OCI-LY1 (cell line): ENCODE data around the gene PXDN.

Experiments used
- H2AFZ ChIP-seq: fragments of 200-600 bp; sonication (generic), shearing (Covaris generic); 2 replicates; pipeline ENCODE4 v1.6.0; 2014; ENCODE audit warnings: antibody characterized with exemption, mild to moderate bottlenecking, low read length
- H3F3A ChIP-seq: fragments of 200-600 bp; sonication (generic), shearing (Covaris generic); 2 replicates; pipeline ENCODE4 v1.6.0; 2014; ENCODE audit warnings: mild to moderate bottlenecking, antibody characterized with exemption, low read length, moderate library complexity; ENCODE audit not compliant: insufficient read depth
- H3K27ac ChIP-seq: fragments of 200-600 bp; sonication (generic); 2 replicates; pipeline ENCODE4 v1.5.1; 2014; ENCODE audit warnings: low read length, mixed run types, mild to moderate bottlenecking, low read depth; ENCODE audit not compliant: poor library complexity, severe bottlenecking
- H3K27me3 ChIP-seq: fragments of 200-600 bp; sonication (generic); 2 replicates; pipeline ENCODE4 v1.6.0; 2014; ENCODE audit warnings: antibody characterized with exemption, mild to moderate bottlenecking, low read length, moderate library complexity; ENCODE audit not compliant: insufficient read depth
- H3K36me3 ChIP-seq: fragments of 200-600 bp; sonication (generic); 2 replicates; pipeline ENCODE4 v1.6.1; 2014; ENCODE audit warnings: mild to moderate bottlenecking, antibody characterized with exemption, low read length, moderate library complexity, mixed read lengths; ENCODE audit not compliant: insufficient read depth
- H3K4me1 ChIP-seq: fragments of 200-600 bp; sonication (generic); 2 replicates; pipeline ENCODE4 v1.5.1; 2014; ENCODE audit warnings: mild to moderate bottlenecking, low read length, moderate library complexity; ENCODE audit not compliant: insufficient read depth, severe bottlenecking
- H3K4me2 ChIP-seq: fragments of 200-600 bp; sonication (generic), shearing (Covaris generic); 2 replicates; pipeline ENCODE4 v1.6.1; 2014; ENCODE audit warnings: low read length
- H3K4me3 ChIP-seq: fragments of 200-600 bp; sonication (generic); 2 replicates; pipeline ENCODE4 v1.5.1; 2014; ENCODE audit warnings: low read length, low read depth, mild to moderate bottlenecking, mixed read lengths; ENCODE audit not compliant: poor library complexity, severe bottlenecking
- H3K79me2 ChIP-seq: fragments of 200-600 bp; shearing (Covaris generic); 2 replicates; pipeline ENCODE4 v1.6.1; 2016; ENCODE audit warnings: mixed run types, low read length, mixed read lengths; ENCODE audit not compliant: insufficient read depth
- H3K9ac ChIP-seq: fragments of 200-600 bp; sonication (generic), shearing (Covaris generic); 2 replicates; pipeline ENCODE4 v1.6.1; 2014; ENCODE audit warnings: mild to moderate bottlenecking, low read length, mixed read lengths
- H3K9me2 ChIP-seq: fragments of 200-600 bp; sonication (generic), shearing (Covaris generic); 2 replicates; pipeline ENCODE4 v1.6.1; 2014; ENCODE audit warnings: low read depth, mild to moderate bottlenecking, low read length, mixed read lengths
- H3K9me3 ChIP-seq: fragments of 200-600 bp; shearing (Covaris generic); 2 replicates; pipeline ENCODE4 v1.6.1; 2014; ENCODE audit warnings: low read length, mixed read lengths
- H4K20me1 ChIP-seq: fragments of 200-600 bp; sonication (generic), shearing (Covaris generic); 2 replicates; pipeline ENCODE4 v1.6.0; 2016; ENCODE audit warnings: mild to moderate bottlenecking, low read length; ENCODE audit not compliant: insufficient read depth
- EZH2 ChIP-seq: fragments of 200-600 bp; sonication (generic), shearing (Covaris generic); IDR thresholded peaks from 2 replicates; pipeline ENCODE4 v1.8.0; 2017; ENCODE audit warnings: borderline replicate concordance, mixed run types, mild to moderate bottlenecking, antibody characterized with exemption, low read length, moderate library complexity, mixed read lengths
- TF ChIP-seq, protein P1 (sequence below): fragments of 200-600 bp; sonication (generic), shearing (Covaris generic); IDR thresholded peaks from 2 replicates; pipeline ENCODE4 v1.5.1; 2017; ENCODE audit warnings: mild to moderate bottlenecking, antibody characterized with exemption, low read length, moderate library complexity, mixed read lengths

PXDN gene

DNA sequence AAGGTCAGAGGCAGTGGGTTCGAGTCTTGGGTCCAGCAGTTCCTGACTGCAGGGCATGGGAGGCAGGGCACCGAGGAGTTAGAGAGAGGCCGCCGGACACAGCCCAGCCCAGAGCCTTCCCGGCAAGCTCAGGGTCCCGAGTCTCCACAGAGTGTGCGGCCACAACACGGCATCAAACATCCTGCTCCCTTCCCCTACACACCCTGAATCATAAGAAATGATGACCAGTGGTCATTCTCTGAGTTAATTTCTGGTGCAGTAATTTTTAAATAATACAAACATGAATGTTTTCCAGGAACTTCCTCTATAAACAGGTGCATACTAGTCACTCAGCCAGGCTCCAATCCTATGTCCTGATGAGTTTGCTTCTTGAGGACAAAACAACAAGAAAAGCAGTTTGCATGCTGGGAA is 118.0 kb downstream of the PXDN start:
- Histone ChIP-seq H3K9me2 (no peaks in the 10 kb centered on the region), H3K4me2 (no peak overlapping the region), H3K79me2 (no peaks in the 10 kb centered on the region), H3F3A (no peaks in the 10 kb centered on the region), H3K27me3 (no peaks in the 10 kb centered on the region), H4K20me1 (no peaks in the 10 kb centered on the region), H3K9me3 (no peaks in the 10 kb centered on the region), H3K4me3 (no peak overlapping the region), H3K36me3 (no peaks in the 10 kb centered on the region), H2AFZ (no peak overlapping the region), H3K27ac (no peak overlapping the region), H3K9ac (no peak overlapping the region), H3K4me1 (no peaks in the 10 kb centered on the region)
- no peak for TF ChIP-seq EZH2
- TF ChIP-seq, protein P1, sequence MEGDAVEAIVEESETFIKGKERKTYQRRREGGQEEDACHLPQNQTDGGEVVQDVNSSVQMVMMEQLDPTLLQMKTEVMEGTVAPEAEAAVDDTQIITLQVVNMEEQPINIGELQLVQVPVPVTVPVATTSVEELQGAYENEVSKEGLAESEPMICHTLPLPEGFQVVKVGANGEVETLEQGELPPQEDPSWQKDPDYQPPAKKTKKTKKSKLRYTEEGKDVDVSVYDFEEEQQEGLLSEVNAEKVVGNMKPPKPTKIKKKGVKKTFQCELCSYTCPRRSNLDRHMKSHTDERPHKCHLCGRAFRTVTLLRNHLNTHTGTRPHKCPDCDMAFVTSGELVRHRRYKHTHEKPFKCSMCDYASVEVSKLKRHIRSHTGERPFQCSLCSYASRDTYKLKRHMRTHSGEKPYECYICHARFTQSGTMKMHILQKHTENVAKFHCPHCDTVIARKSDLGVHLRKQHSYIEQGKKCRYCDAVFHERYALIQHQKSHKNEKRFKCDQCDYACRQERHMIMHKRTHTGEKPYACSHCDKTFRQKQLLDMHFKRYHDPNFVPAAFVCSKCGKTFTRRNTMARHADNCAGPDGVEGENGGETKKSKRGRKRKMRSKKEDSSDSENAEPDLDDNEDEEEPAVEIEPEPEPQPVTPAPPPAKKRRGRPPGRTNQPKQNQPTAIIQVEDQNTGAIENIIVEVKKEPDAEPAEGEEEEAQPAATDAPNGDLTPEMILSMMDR = no peak

DNA sequence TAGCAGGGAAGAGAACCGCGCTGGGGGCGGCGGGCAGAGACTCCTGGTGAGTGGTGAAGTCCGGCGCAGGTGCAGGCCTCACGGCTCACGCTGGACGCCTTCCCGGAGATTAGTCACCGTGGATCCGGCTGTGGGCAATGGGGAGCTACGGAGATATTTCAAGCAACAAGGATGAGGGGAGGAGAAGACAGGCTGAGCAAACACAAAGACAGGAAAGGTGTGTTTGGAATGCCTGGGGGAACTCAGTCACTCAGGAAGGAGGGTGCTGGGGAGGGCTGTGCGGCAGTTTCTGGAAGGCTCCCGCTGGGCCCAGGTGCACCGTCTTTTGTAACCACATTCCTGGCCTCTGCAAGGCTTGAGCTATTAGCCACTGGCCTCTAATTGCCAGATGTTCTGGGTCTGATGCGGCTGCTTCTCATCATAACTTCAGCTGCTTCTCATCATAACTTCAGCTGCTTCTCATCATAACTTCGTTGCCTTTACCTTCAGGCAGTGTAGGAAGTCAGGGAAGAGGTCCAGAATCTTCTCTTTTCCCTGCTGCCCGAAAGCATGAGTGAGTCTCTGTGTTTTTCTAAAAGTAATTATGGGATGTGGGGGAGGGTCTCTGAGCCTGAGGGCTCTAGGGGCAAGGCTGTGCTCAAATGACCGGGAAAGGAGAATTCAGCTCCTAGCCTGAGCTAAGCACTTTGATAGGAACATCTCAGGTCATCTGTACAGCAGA is 118.9 kb downstream of the PXDN start:
- TF ChIP-seq, protein P1 = no peak
- TF ChIP-seq EZH2 = no peak
- H3K4me1 ChIP-seq = no peaks in the 10 kb centered on the region
- H3K4me3 ChIP-seq = no peak overlapping the region
- no peak overlapping the region for H2AFZ ChIP-seq
- no peaks in the 10 kb centered on the region for H3K36me3 ChIP-seq
- no peak overlapping the region for H3K27ac ChIP-seq
- no peaks in the 10 kb centered on the region for H3K9me3 ChIP-seq
- H3K27me3 ChIP-seq = no peaks in the 10 kb centered on the region
- H3K79me2 ChIP-seq = no peaks in the 10 kb centered on the region
- H3K9ac ChIP-seq = no peak overlapping the region
- H3F3A ChIP-seq = no peaks in the 10 kb centered on the region
- no peaks in the 10 kb centered on the region for H3K9me2 ChIP-seq
- no peaks in the 10 kb centered on the region for H4K20me1 ChIP-seq
- no peak overlapping the region for H3K4me2 ChIP-seq

DNA sequence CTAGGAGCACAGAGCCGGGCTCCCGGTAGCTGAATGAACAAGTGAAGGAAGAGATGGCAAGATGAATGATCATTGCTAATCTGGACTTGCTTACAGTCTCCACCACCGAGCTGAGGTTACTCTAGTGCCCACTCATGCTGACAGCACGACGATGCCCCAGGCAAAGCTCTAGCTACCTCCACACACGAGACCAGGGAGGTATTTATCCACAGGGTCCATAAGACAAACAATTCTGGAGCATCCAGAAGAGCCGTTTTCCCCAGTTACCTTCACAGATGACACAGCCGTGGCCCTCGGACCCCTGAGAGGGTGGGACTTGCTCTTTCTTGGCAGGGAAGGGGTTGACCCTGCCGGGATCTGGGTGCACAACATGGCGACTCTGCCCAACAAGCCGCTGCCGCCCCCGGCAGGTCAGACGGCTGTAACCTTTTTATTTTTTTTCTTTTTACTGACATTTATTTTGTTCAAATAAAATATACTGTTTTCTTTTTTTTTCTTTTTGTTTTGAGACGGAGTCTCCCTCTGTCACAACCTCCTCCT is 120.3 kb downstream of the PXDN start:
- Histone ChIP-seq H3K9me3 (no peaks in the 10 kb centered on the region), H3K4me1 (no peaks in the 10 kb centered on the region), H4K20me1 (no peaks in the 10 kb centered on the region), H3K9me2 (no peaks in the 10 kb centered on the region), H3K36me3 (no peaks in the 10 kb centered on the region), H3F3A (no peaks in the 10 kb centered on the region), H3K4me2 (no peak overlapping the region), H3K9ac (no peak overlapping the region), H2AFZ (no peak overlapping the region), H3K79me2 (no peaks in the 10 kb centered on the region), H3K27ac (no peak overlapping the region), H3K27me3 (no peaks in the 10 kb centered on the region), H3K4me3 (no peak overlapping the region)
- TF ChIP-seq, protein P1 = no peak
- no peak for TF ChIP-seq EZH2
